Retinal pigment epithelial cell (primary cell): ENCODE data around the gene TEX19.

ENCODE experiments used
- DNase-seq: peaks from one replicate; pipeline ENCODE4 v3.0.0-alpha.2; 2010; ENCODE audit warnings: low read depth
- H3K4me3 ChIP-seq: 2 replicates; pipeline ENCODE4 v1.5.1; 2011; ENCODE audit warnings: mild to moderate bottlenecking, low read length, control low read depth, moderate library complexity
- CTCF ChIP-seq: conservative IDR thresholded peaks from 2 replicates; pipeline ENCODE4 v1.5.1; 2011; ENCODE audit warnings: low read depth, low read length, control low read depth, inconsistent platforms

The TEX19 gene

DNA sequence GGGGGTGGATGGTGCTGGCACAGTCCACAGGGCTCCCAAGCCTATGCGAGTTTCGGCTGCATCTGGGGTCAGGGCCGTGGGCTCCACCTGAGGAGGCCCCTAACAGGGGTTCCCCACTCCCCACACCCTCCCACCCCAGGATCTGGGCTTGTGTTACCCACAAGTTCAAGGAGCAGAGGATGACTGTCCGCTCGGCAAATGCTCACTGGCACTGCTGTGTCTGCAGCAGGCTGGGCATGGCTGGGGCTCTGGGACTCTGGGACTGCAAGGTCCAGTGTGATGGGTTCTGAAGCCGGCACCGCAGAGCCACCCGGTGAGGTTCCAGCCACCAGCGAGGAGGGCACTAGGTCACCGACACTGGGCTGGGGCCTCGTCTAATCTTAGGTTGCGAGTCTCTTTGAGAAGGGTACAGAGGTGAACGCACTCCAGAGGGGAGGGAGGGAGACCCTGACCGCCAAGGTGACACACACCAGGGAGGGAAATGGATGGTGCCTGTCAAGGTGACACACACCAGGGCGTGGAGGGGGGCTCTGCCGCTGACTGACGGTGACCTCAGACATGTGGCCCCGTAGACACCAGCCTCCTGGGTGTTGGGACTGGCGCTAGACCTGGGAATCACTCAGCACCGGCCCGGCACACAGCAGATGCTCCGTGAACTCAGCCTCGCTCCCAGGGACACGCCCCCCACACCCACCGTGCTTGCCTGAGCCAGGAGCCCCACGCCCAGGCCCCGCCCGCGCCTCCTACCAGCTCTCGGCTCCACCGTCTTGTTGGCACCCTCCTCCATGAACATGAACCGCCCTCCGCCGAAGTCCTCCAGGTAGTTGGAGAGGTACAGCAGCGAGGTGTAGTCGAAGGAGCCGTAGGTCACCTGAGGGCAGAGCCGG lies 38.6 kb downstream of the TEX19 start:
- H3K4me3 ChIP-seq = no peak overlapping the region
- no peak for DNase-seq
- no peak for TF ChIP-seq CTCF

- TF ChIP-seq CTCF = no peak
- no peak overlapping the region for H3K4me3 ChIP-seq
- DNase-seq = no peak
These were observed 40.0 kb downstream of the TEX19 start for GRCh38 chr17:82399041-82399441.

DNA sequence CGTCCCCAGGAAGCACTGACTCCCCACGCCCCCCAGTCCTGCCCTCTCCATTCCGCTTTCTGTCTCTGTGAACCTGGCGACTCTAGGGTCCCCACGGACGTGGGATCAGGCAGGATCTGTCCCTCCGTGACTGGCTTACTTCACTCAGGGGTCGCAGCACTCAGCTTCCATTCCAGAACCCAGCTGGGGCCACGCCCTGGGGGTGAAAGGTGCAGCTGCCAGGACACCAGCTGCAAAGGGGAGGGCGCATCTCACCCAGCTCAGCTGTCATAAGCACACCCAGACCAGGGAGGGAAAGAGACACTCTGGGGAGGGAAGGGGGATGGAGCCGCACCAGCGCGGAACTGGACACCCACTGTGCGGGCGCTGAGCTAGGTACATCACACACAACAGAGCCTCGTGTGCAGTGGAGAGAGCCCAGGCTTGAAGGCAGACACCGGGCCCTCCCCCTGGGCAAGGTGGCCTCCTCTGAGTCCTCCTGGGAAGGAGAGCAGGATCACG lies 40.6 kb downstream of the TEX19 start:
- no peak for TF ChIP-seq CTCF
- DNase-seq = no peak

DNA sequence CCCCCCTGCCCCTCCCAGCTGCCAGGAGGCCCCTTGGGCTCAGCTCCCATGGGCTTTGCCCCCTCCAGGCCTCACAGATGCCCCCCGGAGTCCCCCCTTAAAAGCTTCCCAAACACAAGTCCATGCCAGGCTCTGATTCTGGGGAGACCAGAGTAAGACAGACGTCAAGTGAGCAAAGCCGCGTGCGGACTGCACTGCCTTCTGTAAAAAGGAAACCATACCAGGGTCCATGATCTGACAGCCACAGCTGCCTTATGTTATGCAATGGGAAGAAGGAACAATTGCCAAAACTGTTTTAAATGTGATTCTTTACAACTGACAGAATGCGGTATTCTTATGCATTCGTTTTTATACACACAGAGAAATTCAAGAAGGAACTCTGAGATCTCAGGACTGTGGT lies 41.2 kb downstream of the TEX19 start:
- DNase-seq = no peak
- H3K4me3 ChIP-seq = no peak overlapping the region
- TF ChIP-seq CTCF = no peak

More for the DNA sequence above, 40.6 kb downstream of the TEX19 start:
- no peak overlapping the region for H3K4me3 ChIP-seq

GRCh38 chr17:82400830-82401229 lies 41.8 kb downstream of the TEX19 start:
- no peak for TF ChIP-seq CTCF
- DNase-seq = no peak
- H3K4me3 ChIP-seq = no peak overlapping the region

DNA sequence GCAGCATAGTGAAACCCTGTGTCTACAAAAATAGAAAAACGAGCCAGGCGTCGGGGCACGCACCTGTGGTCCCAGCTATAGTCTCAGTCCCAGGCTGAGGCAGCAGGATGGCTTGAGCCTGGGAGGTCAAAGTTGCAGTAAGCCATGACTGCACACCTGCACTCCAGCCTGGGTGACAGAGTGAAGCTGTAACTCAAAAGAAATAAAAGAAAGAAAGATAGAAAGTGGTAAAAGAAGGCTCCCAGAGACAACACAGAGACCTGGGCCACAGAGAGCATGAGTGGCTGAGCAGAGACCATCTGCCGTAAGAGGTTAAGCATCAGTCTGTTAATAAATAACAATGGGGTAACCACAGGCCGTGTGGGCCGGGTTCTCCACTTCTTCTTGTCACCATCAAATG lies 43.8 kb downstream of the TEX19 start:
- TF ChIP-seq CTCF = no peak
- no peak for DNase-seq

More for the DNA sequence above, 43.8 kb downstream of the TEX19 start:
- H3K4me3 ChIP-seq = no peak overlapping the region
